HAP-1 (cell line): ENCODE results near the gene PFKFB2.

ENCODE experiments used
- DNase-seq, 2 experiments: peaks; one replicate each; pipeline ENCODE4 v3.0.0-alpha.2; 2016 to 2020; ENCODE audit warnings: low spot score in 2 of 2
- H3K27me3 ChIP-seq: fragments of 250-450 bp; sonication (Bioruptor Pico); 2 replicates; pipeline ENCODE4 v1.5.1; 2020; ENCODE audit warnings: low read depth, mild to moderate bottlenecking, moderate library complexity
- H3K36me3 ChIP-seq: fragments of 250-450 bp; sonication (Bioruptor Pico); replicated peaks from 2 replicates; pipeline ENCODE4 v1.5.1; 2020; ENCODE audit warnings: mild to moderate bottlenecking
- H3K4me1 ChIP-seq: fragments of 250-450 bp; sonication (Bioruptor Pico); 2 replicates; pipeline ENCODE4 v1.5.1; 2020; ENCODE audit warnings: mild to moderate bottlenecking
- H3K4me3 ChIP-seq: fragments of 250-450 bp; sonication (Bioruptor Pico); 2 replicates; pipeline ENCODE4 v1.5.1; 2020; ENCODE audit warnings: mild to moderate bottlenecking, moderate library complexity
- H3K9me3 ChIP-seq: fragments of 250-450 bp; sonication (Bioruptor Pico); 2 replicates; pipeline ENCODE4 v1.5.1; 2020; ENCODE audit warnings: mild to moderate bottlenecking, moderate library complexity
- in situ Hi-C: fragments of 300-500 bp; cut with MboI; formaldehyde crosslinking; loops from 3 replicates; pipeline ENCODE4 v1.14.3; 2020; ENCODE audit warnings: low sequenced_read_pairs, inconsistent platforms, mixed read lengths

PFKFB2 gene

DNA sequence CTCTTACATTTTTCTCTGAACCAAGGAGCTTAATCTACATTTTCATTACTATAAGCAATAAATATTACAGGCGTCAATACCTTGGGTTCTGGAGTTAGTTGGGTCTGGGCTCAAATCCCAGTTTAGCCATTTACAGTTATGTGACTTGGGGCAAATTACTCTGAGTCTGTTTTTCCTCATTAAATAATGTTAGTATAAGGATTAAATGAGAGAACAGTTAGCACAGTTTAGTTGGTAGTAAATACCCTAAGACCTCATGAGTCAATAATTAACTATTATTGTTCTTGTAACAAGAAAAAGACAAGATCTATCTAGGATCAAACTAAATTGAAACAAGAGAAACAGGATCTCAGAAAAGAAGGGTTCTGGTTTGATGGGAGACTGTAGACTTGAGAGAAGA lies 25.2 kb upstream of the PFKFB2 start:
- no peak for DNase-seq
- Histone ChIP-seq H3K4me3 (no peak overlapping the region), H3K27me3 (peaks cover 18% of the 10 kb centered on the region), H3K9me3 (no peaks in the 10 kb centered on the region), H3K4me1 (no peaks in the 10 kb centered on the region), H3K36me3 (no peaks in the 10 kb centered on the region)
- in situ Hi-C loops, result no loop called here

DNA sequence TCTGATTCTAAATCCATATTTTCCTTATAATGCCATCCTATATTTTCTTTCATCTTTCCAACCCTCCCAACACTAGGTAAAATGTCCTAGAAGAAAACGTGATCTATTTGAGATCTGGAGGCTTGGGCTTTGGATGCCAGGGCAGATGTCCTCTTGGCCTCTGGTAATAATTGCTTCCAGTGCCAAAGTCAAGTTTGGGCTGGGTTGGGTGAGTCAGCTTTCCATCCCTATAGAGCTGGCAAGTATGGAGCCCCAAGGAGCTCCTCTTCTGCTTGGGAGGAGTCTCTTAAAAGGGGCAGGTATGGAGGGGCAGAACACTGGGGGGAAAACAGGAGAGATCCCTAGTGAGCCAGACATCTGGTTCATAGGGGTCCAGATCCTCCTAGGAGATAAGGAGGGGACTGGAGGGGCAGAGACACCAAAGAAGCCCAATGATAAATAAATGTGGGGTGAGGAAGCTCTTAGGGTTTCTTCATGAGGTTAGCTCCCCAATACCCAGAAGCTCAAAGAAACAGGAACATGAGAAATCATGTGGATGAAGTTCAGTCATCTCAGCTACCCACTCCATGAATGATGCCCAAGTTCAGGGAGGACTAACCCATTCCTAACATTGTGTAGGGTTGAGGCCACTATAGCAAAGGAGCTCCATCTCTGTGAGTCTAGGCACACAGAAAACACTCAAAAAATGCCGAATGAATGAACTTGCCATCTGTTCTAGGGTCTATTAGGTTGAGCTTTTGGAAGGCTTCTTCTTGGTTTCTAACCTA lies 24.0 kb upstream of the PFKFB2 start:
- no peaks in the 10 kb centered on the region for H3K9me3 ChIP-seq
- DNase-seq, result no peak
- peaks cover 28% of the 10 kb centered on the region for H3K27me3 ChIP-seq
- no peaks in the 10 kb centered on the region for H3K36me3 ChIP-seq
- no peaks in the 10 kb centered on the region for H3K4me1 ChIP-seq
- in situ Hi-C loops, result no loop called here
- H3K4me3 ChIP-seq, result no peak overlapping the region

DNA sequence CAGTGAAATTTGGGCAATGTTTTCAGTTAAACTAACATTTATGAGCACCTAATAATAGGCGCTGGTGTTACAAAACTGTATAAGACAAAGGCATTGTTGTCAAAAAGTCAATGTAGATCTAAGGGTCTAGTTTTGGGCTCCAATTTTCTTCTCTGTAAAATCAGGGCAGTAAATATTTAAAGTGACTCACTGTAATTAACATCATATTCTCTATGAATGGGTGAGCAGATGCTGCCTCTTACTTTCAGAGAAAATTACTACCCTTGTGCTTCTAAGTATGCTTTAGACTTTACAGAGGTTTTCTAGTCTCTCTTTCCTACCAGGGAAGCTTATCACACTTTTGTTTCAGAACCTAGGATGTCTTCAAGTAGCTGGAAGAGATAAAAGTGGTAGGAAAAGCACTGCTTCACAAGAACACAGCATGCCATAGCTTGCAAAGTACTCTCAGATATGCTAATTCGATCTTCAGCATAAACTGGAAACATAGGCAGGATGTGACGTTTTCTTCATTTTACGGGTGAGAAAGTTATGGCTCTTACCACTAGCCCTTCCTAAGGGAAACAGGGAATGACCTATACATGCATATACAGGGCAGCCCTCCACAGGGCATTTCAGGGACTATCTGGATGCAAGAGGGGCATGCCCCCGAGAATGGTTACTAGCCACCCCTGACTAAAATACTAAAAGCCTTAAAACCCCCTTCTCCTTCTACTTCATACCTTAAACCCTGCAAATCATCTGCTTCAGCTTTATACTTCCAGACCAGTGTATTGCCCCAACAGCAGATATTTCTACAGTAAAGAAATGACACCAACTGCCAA lies 23.2 kb upstream of the PFKFB2 start:
- no peak for DNase-seq
- Histone ChIP-seq H3K4me1 (no peaks in the 10 kb centered on the region), H3K4me3 (no peak overlapping the region), H3K36me3 (no peaks in the 10 kb centered on the region), H3K27me3 (peaks cover 31% of the 10 kb centered on the region), H3K9me3 (no peaks in the 10 kb centered on the region)
- in situ Hi-C loops, result no loop called here

DNA sequence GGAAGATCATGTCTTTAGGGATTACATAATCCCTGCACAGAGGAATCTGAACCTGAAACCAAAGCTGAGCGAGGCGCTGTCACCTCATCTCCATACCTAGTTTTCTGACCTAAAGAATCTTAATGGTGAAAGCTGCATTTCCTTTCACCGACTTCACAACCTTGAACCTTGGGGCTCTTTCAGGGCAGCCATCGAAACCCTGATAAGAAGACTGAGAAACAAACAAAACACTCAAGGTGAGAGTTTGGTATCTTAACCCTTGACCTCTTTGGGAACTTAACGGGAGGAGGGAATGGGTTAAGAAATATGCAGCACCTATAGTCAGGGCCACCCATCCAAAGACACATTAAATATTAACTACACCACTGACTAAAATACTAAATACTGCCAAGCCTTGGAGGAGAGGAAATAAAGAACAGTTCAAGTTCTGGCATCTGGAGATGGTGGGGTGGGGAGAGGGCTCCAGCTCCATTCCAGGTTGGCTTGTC lies 22.5 kb upstream of the PFKFB2 start:
- peaks cover 31% of the 10 kb centered on the region for H3K27me3 ChIP-seq
- H3K4me3 ChIP-seq, result no peak overlapping the region
- DNase-seq, result no peak
- no peaks in the 10 kb centered on the region for H3K36me3 ChIP-seq
- in situ Hi-C loops, result no loop called here
- no peaks in the 10 kb centered on the region for H3K9me3 ChIP-seq
- H3K4me1 ChIP-seq, result no peaks in the 10 kb centered on the region

DNA sequence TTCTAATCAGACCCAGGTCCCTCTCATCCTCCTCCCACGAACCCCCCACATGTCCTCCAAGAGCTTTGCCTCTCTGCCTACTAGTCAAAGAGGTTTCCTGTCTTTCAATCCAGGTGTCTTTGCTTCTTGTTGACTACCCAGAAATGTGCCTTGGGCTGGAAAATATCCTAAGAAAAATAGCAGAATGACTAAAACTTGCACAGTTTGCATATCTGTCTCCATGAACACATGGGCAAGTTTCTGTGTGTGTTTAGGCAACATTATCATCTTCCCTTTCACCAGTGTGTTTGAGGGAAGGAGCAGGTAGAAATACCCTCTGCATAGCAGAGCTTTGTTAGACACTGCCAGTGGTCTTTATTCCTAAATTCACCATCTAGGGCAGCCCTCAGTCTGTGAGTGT lies 22.1 kb upstream of the PFKFB2 start:
- Histone ChIP-seq H3K4me3 (no peak overlapping the region), H3K9me3 (no peaks in the 10 kb centered on the region), H3K4me1 (no peaks in the 10 kb centered on the region), H3K36me3 (no peaks in the 10 kb centered on the region), H3K27me3 (peaks cover 31% of the 10 kb centered on the region)
- in situ Hi-C loops, result no loop called here
- DNase-seq, result no peak

DNA sequence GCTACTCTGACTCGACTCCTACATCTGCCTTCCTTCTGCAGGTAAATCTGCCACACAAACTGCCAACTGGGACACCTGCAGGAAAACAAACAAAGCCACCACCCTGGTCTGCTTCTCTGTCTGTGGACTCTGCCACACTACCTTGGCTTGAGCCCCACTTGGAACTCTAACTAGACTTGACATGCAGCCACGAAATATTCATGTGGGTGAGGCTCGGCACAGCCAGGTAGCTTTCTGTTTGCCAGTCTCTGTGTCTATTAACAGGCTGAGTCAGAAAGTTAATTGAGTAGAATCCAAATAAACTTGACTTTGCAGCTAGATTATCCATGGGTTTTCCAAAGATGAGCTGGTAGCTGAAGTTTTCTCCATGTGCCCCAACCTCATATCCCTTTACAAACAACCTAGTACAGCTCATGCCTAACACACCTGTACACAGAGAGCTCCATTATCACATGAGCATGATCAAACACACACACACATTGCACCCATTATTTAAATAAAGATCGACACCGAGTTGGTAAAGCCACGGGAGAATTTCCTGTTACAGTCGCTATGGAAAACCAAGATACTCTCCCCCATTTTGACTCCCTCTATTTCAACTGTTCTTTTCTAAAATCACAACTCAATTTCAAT lies 21.3 kb upstream of the PFKFB2 start:
- Histone ChIP-seq H3K4me1 (no peaks in the 10 kb centered on the region), H3K27me3 (peaks cover 31% of the 10 kb centered on the region), H3K4me3 (no peak overlapping the region), H3K9me3 (no peaks in the 10 kb centered on the region), H3K36me3 (no peaks in the 10 kb centered on the region)
- in situ Hi-C loops, result no loop called here
- DNase-seq, result no peak

DNA sequence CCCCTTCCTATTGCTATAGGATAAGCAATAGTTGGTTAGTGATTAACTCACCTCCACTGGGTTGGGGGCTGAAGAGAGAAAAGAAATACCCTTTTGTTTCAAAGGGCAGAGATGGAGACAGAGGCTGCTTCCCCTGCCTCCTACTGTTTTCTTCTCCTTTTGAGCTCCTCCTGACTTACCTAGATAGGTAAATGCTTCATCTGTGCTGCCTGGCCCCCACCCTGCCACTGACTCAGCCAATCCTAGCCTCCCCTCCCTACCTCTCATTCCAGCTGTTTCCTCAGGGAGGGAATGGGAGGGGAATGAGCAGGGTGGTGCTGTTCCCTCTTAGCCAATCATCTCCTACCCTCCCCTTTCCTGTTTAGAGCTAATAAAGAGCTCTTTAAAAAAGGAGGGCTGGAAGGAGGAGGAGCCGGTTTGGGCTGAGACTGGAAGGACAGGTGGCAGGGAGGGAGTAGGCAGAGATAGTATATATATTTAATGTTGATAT lies 20.5 kb upstream of the PFKFB2 start, which contains the start of gene C1orf116:
Gene C1orf116, minus strand, starts transcription at position 229 of the 490 bp plus-strand sequence. CDS start 5,158 bp downstream, outside the sequence.
- Histone ChIP-seq H3K4me1 (no peaks in the 10 kb centered on the region), H3K9me3 (no peaks in the 10 kb centered on the region), H3K4me3 (no peak within 1 kb of the TSS), H3K36me3 (no peaks in the 10 kb centered on the region), H3K27me3 (peaks cover 35% of the 10 kb centered on the region)
- in situ Hi-C loops, result no loop called here
- no peak for DNase-seq

DNA sequence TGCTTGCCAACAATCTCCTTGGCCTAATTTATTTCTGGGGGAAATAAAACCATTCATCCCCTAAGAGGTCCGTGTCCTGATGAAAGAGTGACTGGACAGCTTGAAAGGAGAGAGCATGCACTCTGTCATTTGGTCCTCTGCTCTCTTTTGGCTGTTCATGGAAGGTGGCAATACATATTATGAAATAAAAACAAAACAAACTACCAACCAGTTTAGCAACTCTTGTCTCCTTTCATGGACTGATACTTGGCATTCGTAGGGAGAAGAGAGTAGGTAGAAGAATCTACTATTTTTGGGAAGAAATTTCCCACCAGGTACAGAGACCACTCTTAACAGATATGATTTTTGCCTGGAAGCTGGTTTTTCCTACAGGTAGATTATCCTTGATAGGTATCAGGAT lies 19.8 kb upstream of the PFKFB2 start:
- Histone ChIP-seq H3K27me3 (peaks cover 32% of the 10 kb centered on the region), H3K4me1 (no peaks in the 10 kb centered on the region), H3K36me3 (no peaks in the 10 kb centered on the region), H3K9me3 (no peaks in the 10 kb centered on the region), H3K4me3 (no peak overlapping the region)
- DNase-seq, result no peak
- in situ Hi-C loops, result no loop called here

DNA sequence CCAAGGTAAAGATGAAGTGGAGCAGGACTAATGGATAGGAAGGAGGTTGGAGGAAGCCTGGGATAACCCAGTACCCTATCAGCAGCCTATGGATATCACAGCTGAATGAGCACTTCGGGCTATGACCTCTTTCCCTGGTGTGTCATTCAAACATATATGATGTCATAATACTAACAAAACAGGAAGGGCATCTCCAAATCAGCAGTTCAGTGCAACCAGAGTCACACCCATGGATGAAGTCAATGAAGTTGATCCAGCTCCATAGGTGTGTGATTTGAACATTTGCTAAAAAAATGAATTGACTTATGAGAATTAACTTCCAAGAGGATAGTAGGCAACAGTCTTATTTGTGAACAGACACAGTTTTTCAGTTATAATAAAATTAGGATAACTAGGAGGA lies 18.9 kb upstream of the PFKFB2 start:
- in situ Hi-C loops, result no loop called here
- Histone ChIP-seq H3K9me3 (no peaks in the 10 kb centered on the region), H3K4me3 (no peak overlapping the region), H3K4me1 (no peaks in the 10 kb centered on the region), H3K36me3 (no peaks in the 10 kb centered on the region), H3K27me3 (peaks cover 32% of the 10 kb centered on the region)
- DNase-seq, result no peak

DNA sequence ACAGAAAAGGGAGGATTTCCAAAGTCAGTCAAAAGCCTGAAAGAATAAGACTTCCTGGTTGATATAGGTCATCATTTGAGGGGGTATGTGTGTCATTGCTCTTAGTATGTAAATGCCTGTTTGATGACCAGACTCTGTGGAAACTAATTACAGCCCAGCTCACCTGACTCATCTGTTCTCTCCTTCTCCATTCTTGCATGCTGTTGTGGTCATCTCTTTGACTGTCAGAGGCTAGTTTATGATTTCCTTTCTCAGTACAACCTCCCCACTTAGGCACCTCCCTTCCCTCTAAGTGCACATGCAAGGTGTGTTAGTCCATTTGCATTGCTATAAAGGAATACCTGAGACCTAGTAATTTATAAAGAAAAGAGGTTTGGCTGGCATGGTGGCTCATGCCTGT lies 18.1 kb upstream of the PFKFB2 start:
- Histone ChIP-seq H3K27me3 (peaks cover 27% of the 10 kb centered on the region), H3K4me1 (no peaks in the 10 kb centered on the region), H3K36me3 (no peaks in the 10 kb centered on the region), H3K9me3 (no peaks in the 10 kb centered on the region), H3K4me3 (no peak overlapping the region)
- in situ Hi-C loops, result no loop called here
- DNase-seq, result no peak

DNA sequence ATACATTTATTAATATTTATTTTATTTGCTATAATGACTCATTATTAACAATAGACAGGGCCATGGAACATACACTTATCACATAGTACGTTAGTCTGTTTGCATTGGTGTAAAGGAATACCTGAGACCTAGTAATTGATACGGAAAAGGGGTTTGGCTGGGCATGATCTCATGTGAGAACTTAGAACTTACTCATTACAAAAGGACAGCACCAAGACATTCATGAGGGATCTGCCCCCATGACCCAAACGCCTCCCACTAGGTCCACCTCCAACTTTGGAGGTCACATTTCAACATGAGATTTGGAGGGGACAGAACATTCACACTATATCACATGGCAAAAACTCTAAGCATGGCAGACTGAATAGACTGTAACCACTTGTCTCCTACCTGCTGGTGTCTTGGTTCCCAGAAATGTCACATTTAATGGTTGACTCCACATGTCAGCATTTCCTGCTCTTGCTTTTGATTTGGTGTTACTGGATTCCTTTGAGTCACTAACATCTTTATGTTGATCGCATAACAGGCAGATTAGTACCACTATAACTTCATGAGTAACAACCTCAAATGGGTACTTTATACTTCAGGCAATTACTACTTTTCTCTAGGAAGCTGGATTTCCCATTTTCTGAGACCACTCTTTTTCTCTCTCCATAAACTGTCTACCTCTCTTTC lies 17.1 kb upstream of the PFKFB2 start:
- Histone ChIP-seq H3K4me3 (no peak overlapping the region), H3K9me3 (no peaks in the 10 kb centered on the region), H3K4me1 (no peaks in the 10 kb centered on the region), H3K27me3 (peaks cover 25% of the 10 kb centered on the region), H3K36me3 (no peaks in the 10 kb centered on the region)
- in situ Hi-C loops, result no loop called here
- no peak for DNase-seq

DNA sequence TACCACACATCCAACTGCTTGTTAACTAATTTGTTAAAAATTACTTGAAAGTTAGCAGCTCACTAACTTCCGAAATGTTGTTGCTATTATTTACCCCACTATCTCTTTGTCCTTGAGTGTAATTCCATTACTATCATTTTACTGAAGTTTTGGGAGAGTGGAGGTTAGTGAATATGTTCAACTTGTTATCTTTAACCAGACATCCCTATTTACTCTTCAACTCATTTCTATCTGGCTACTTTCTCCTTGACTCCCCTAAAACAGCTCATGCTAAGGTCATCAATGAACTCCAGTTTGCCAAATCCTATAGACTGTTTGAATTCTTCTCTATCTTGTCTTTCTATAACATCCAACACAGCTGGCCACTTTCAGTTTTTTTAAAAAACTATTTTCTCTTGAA lies 16.2 kb upstream of the PFKFB2 start:
- Histone ChIP-seq H3K4me1 (no peaks in the 10 kb centered on the region), H3K36me3 (no peaks in the 10 kb centered on the region), H3K4me3 (no peak overlapping the region), H3K9me3 (no peaks in the 10 kb centered on the region), H3K27me3 (peaks cover 22% of the 10 kb centered on the region)
- in situ Hi-C loops, result no loop called here
- no peak for DNase-seq

DNA sequence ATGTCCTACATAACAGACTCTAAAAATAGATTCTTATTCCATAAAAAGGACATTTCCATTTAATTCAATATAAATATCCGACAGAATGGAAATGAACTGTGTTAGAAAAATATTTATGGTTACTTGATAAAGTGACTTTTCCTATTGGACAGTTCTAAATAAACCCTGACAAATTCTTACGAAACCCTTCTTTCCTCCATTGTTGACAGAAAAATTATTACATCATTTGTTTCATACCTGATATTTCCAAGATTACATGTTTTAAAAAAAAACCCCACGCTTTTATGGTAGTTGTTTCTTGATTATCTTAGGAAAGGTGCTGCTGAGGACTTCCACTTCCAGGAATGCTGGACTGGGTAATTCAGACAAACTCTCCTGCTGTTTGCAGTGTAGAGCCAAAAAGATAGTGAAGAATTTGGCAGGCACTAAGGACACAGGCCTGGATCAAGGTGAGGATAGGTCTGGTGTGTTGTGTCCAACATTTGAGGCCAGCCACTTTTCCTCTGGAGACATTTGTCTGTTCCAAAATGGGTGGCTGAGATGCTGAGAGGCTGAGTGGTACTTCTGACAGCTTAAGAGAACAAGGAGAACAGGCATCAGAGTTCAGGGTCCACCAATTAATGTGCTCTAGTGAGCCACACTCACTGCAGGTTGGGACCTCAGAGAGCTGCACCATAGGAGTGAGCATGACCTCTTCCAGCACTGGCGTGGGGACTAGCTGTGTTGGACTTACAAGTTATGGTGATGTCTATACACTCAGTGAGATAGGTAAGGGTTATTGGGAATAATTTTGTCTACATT lies 13.5 kb upstream of the PFKFB2 start:
- Histone ChIP-seq H3K9me3 (no peaks in the 10 kb centered on the region), H3K27me3 (peaks cover 13% of the 10 kb centered on the region), H3K4me3 (no peak overlapping the region), H3K36me3 (no peaks in the 10 kb centered on the region), H3K4me1 (no peaks in the 10 kb centered on the region)
- no peak for DNase-seq
- in situ Hi-C loops, result no loop called here
